Ishikawa (cell line): Measurements from ENCODE around the gene SERGEF.

Experiments
- CEBPB ChIP-seq: IDR thresholded peaks from 2 replicates; pipeline ENCODE4 v1.6.1; 2012
- CREB1 ChIP-seq: IDR thresholded peaks from 2 replicates; pipeline ENCODE4 v1.6.1; 2012; ENCODE audit warnings: low read depth
- EGR1 ChIP-seq: IDR thresholded peaks from 2 replicates; pipeline ENCODE4 v1.6.1; 2012
- EP300 ChIP-seq: IDR thresholded peaks from 2 replicates; pipeline ENCODE4 v1.6.1; 2012; ENCODE audit warnings: borderline replicate concordance
- NFIC ChIP-seq: IDR thresholded peaks from 2 replicates; pipeline ENCODE4 v1.6.1; 2012
- RAD21 ChIP-seq: IDR thresholded peaks from 2 replicates; pipeline ENCODE4 v1.6.1; 2012; ENCODE audit warnings: low read depth
- REST ChIP-seq: IDR thresholded peaks from 2 replicates; pipeline ENCODE4 v1.6.1; 2012; ENCODE audit warnings: low read depth, mild to moderate bottlenecking
- TAF1 ChIP-seq: IDR thresholded peaks from 2 replicates; pipeline ENCODE4 v1.6.1; 2012; ENCODE audit warnings: low read depth, mild to moderate bottlenecking
- TCF12 ChIP-seq: IDR thresholded peaks from 2 replicates; pipeline ENCODE4 v1.6.1; 2012; ENCODE audit warnings: low read depth
- TEAD4 ChIP-seq: IDR thresholded peaks from 2 replicates; pipeline ENCODE4 v1.6.1; 2012
- YY1 ChIP-seq: IDR thresholded peaks from 2 replicates; pipeline ENCODE4 v1.6.1; 2012; ENCODE audit warnings: low read depth
- ZBTB7A ChIP-seq: IDR thresholded peaks from 2 replicates; pipeline ENCODE4 v1.6.1; 2012; ENCODE audit warnings: low read depth
- TF ChIP-seq, protein P1 (sequence below): IDR thresholded peaks from 2 replicates; pipeline ENCODE4 v1.6.1; 2012
- TF ChIP-seq, protein P2 (sequence below): IDR thresholded peaks from 2 replicates; pipeline ENCODE4 v1.6.1; 2012

SERGEF gene

GRCh38 chr11:17958446-17958845, 54.4 kb downstream of the SERGEF start:
- TF ChIP-seq CEBPB (no peak), TEAD4 (no peak), ZBTB7A (no peak), RAD21 (no peak), NFIC (no peak), REST (no peak), EP300 (no peak), YY1 (no peak), EGR1 (no peak), TAF1 (no peak)
- TF ChIP-seq, protein P1, sequence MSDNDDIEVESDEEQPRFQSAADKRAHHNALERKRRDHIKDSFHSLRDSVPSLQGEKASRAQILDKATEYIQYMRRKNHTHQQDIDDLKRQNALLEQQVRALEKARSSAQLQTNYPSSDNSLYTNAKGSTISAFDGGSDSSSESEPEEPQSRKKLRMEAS = no peak

- TF ChIP-seq ZBTB7A = no peak
These were observed 58.2 kb downstream of the SERGEF start for GRCh38 chr11:17954395-17955252.

GRCh38 chr11:17952487-17952886, 60.4 kb downstream of the SERGEF start:
- TF ChIP-seq NFIC (no peak), TEAD4 (no peak), TCF12 (no peak), CEBPB (no peak)
- TF ChIP-seq, protein P2, sequence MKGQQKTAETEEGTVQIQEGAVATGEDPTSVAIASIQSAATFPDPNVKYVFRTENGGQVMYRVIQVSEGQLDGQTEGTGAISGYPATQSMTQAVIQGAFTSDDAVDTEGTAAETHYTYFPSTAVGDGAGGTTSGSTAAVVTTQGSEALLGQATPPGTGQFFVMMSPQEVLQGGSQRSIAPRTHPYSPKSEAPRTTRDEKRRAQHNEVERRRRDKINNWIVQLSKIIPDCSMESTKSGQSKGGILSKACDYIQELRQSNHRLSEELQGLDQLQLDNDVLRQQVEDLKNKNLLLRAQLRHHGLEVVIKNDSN = no peak

- TF ChIP-seq ZBTB7A (no peak), YY1 (no peak), CREB1 (no peak), EP300 (no peak), CEBPB (no peak)
- TF ChIP-seq, protein P2 = no peak
- TF ChIP-seq, protein P1 = no peak
These were observed 61.0 kb downstream of the SERGEF start for GRCh38 chr11:17951685-17952388.

- TF ChIP-seq CEBPB (no peak), CREB1 (no peak), NFIC (no peak), TCF12 (no peak), TEAD4 (no peak), REST (no peak), EP300 (no peak), ZBTB7A (no peak), TAF1 (no peak), YY1 (no peak)
- TF ChIP-seq, protein P1 = no peak
- TF ChIP-seq, protein P2 = no peak
These were observed 62.2 kb downstream of the SERGEF start for GRCh38 chr11:17950644-17951043.
